IMR-90 (cell line): ENCODE data around the gene FSIP1. TPM values are rescaled to one million over a fixed set of nuclear protein-coding genes. Genes with fewer than 3 reads are reported as not detected.

ENCODE experiments used
- ATAC-seq: fragments of 200-7000 bp; cut with Tn5 transposase; 2 replicates; pipeline ENCODE4 v1.9.1; 2020; ENCODE audit warnings: low read depth, mild to moderate bottlenecking, moderate library complexity
- BruUV-seq: library from RNA; stranded (reverse); fragments of 400-500 nt; replicated peaks from 2 replicates; lab custom pipeline; 2021; lab: Mats Ljungman, UMichigan
- CTCF ChIA-PET: fragments of 300-600 bp; formaldehyde crosslinking; extraction: SDS; loops from one replicate; lab custom pipeline; 2021; ENCODE audit warnings: antibody characterized with exemption; lab: Yijun Ruan, JAX
- POLR2A ChIA-PET: fragments of 300-600 bp; sonication (Branson Sonifier 250); formaldehyde crosslinking; loops from one replicate; lab custom pipeline; 2022; ENCODE audit warnings: antibody characterized with exemption; ENCODE audit not compliant: unreplicated experiment; lab: Charles Lee
- DNase-seq: peaks from one replicate; pipeline ENCODE4 v3.0.0; 2013
- H2AFZ ChIP-seq: replicated peaks from 2 replicates; pipeline ENCODE3; 2013; ENCODE audit warnings: low read length, mild to moderate bottlenecking; ENCODE audit not compliant: poor library complexity
- H2AK5ac ChIP-seq: 2 replicates; pipeline ENCODE4 v1.6.1; 2013; ENCODE audit warnings: low read depth, low read length, inconsistent platforms
- H2AK9ac ChIP-seq: replicated peaks from 2 replicates; pipeline ENCODE3; 2013; ENCODE audit warnings: mild to moderate bottlenecking, low read depth, low read length, moderate library complexity; ENCODE audit not compliant: poor library complexity
- H2BK120ac ChIP-seq: 2 replicates; pipeline ENCODE4 v1.6.1; 2013; ENCODE audit warnings: low read depth, low read length, inconsistent platforms
- H2BK15ac ChIP-seq: 3 replicates; pipeline ENCODE4 v1.6.1; 2013; ENCODE audit warnings: low read depth, low read length, inconsistent platforms
- H2BK20ac ChIP-seq: 2 replicates; pipeline ENCODE4 v1.6.1; 2013; ENCODE audit warnings: low read depth, mild to moderate bottlenecking, inconsistent platforms, low read length, moderate library complexity
- H2BK5ac ChIP-seq: 2 replicates; pipeline ENCODE4 v1.6.1; 2013; ENCODE audit warnings: mild to moderate bottlenecking, low read depth, low read length, inconsistent platforms; ENCODE audit not compliant: poor library complexity, severe bottlenecking
- H3K14ac ChIP-seq: replicated peaks from 2 replicates; pipeline ENCODE4 v1.6.1; 2013; ENCODE audit warnings: low read depth, low read length, inconsistent platforms
- H3K18ac ChIP-seq: 2 replicates; pipeline ENCODE4 v1.6.1; 2013; ENCODE audit warnings: low read depth, low read length, control low read depth
- H3K23ac ChIP-seq: 2 replicates; pipeline ENCODE4 v1.6.1; 2013; ENCODE audit warnings: low read depth, low read length, inconsistent platforms
- H3K27ac ChIP-seq: 2 replicates; pipeline ENCODE4 v1.5.1; 2013; ENCODE audit warnings: mild to moderate bottlenecking, control low read depth, low read length; ENCODE audit not compliant: insufficient read depth
- H3K27me3 ChIP-seq: 2 replicates; pipeline ENCODE4 v1.6.1; 2013; ENCODE audit warnings: low read length; ENCODE audit not compliant: control insufficient read depth, insufficient read depth
- H3K36me3 ChIP-seq: 2 replicates; pipeline ENCODE4 v1.6.1; 2013; ENCODE audit warnings: low read length, mixed read lengths; ENCODE audit not compliant: control insufficient read depth, insufficient read depth
- H3K4ac ChIP-seq: 2 replicates; pipeline ENCODE4 v1.6.1; 2013; ENCODE audit warnings: low read depth, low read length, inconsistent platforms
- H3K4me1 ChIP-seq: 2 replicates; pipeline ENCODE4 v1.6.1; 2013; ENCODE audit warnings: low read length, mixed read lengths; ENCODE audit not compliant: control insufficient read depth, insufficient read depth
- H3K4me2 ChIP-seq: 2 replicates; pipeline ENCODE4 v1.6.1; 2013; ENCODE audit warnings: low read depth, mild to moderate bottlenecking, control low read depth, low read length, moderate library complexity
- H3K4me3 ChIP-seq: 2 replicates; pipeline ENCODE4 v1.5.1; 2013; ENCODE audit warnings: low read depth, mild to moderate bottlenecking, control low read depth, low read length, moderate library complexity; ENCODE audit not compliant: insufficient read depth
- H3K56ac ChIP-seq: 2 replicates; pipeline ENCODE4 v1.6.1; 2013; ENCODE audit warnings: low read length, inconsistent platforms; ENCODE audit not compliant: insufficient read depth; ENCODE audit errors: extremely low read depth
- H3K79me1 ChIP-seq, 2 experiments: 2 replicates each; pipeline ENCODE4 v1.6.1; 2013; ENCODE audit warnings: low read length in 2 of 2, inconsistent platforms in 1 of 2, low read depth in 1 of 2
- H3K9ac ChIP-seq: 2 replicates; pipeline ENCODE4 v1.6.1; 2013; ENCODE audit warnings: low read depth, low read length, control low read depth
- H3K9me1 ChIP-seq: 2 replicates; pipeline ENCODE4 v1.6.1; 2013; ENCODE audit warnings: low read length, inconsistent platforms; ENCODE audit not compliant: insufficient read depth
- H3K9me3 ChIP-seq: 2 replicates; pipeline ENCODE4 v1.6.1; 2013; ENCODE audit warnings: low read length; ENCODE audit not compliant: control insufficient read depth, insufficient read depth
- H4K20me1 ChIP-seq: 2 replicates; pipeline ENCODE4 v1.6.1; 2013; ENCODE audit warnings: low read length, inconsistent platforms; ENCODE audit not compliant: insufficient read depth
- H4K5ac ChIP-seq: 2 replicates; pipeline ENCODE4 v1.6.1; 2013; ENCODE audit warnings: mild to moderate bottlenecking, low read depth, low read length, control low read depth
- H4K8ac ChIP-seq, 2 experiments: 2 replicates each; pipeline ENCODE4 v1.6.1; 2013; ENCODE audit warnings: low read depth in 2 of 2, low read length in 2 of 2, control low read depth in 1 of 2, inconsistent platforms in 1 of 2
- H4K91ac ChIP-seq: 2 replicates; pipeline ENCODE4 v1.6.1; 2013; ENCODE audit warnings: low read depth, low read length, inconsistent platforms; ENCODE audit not compliant: insufficient read depth
- CEBPB ChIP-seq: IDR thresholded peaks from 2 replicates; pipeline ENCODE4 v1.6.1; 2012; ENCODE audit warnings: low read depth, low read length, improper control_type of control experiment
- USF2 ChIP-seq: fragments of 150-350 bp; IDR thresholded peaks from 2 replicates; pipeline ENCODE4 v1.6.1; 2017; ENCODE audit warnings: mild to moderate bottlenecking, antibody characterized with exemption, low read length, low read depth
- WGBS, 2 experiments: methylation state at CpG; one replicate each; pipeline versions ENCODE4 v1.1.5 to v1.1.7; 2013; ENCODE audit warnings: missing lambda C conversion rate in 2 of 2; ENCODE audit not compliant: insufficient read length in 1 of 2; ENCODE audit errors: extremely low coverage in 2 of 2; 5-methylcytosine and 5-hydroxymethylcytosine counted together
- dilution Hi-C: fragments of 300-500 bp; cut with HindIII; formaldehyde crosslinking; loops from one replicate; pipeline ENCODE4 v1.14.3; 2018; ENCODE audit warnings: low sequenced_read_pairs; ENCODE audit not compliant: unreplicated experiment
- in situ Hi-C: fragments of 300-500 bp; cut with MboI; formaldehyde crosslinking; loops from 3 replicates; pipeline ENCODE4 v1.14.3; 2019; ENCODE audit warnings: low sequenced_read_pairs, inconsistent platforms, mixed read lengths
- intact Hi-C: fragments of 100-400 bp; cut with micrococcal nuclease; formaldehyde crosslinking; loops from 2 replicates; pipeline ENCODE4 v1.10.0; 2022
- polyA plus RNA-seq, 3 experiments: library from polyadenylated mRNA; depleted of rRNA; stranded (reverse); fragments of >200 nt; gene quantifications; 2 replicates each; pipeline ENCODE4 v1.2.3, GENCODE V29; 2012; ENCODE audit warnings: low replicate concordance in 1 of 3
- total RNA-seq: library from RNA; depleted of rRNA; stranded (reverse); fragments of >200 nt; gene quantifications from 2 replicates; pipeline ENCODE4 v1.2.3, GENCODE V29; 2012

FSIP1 gene
- total and polyA plus RNA-seq, 2 of the 4 experiments (the other 2 are of a cell fraction): 0.10 to 0.18 TPM

DNA sequence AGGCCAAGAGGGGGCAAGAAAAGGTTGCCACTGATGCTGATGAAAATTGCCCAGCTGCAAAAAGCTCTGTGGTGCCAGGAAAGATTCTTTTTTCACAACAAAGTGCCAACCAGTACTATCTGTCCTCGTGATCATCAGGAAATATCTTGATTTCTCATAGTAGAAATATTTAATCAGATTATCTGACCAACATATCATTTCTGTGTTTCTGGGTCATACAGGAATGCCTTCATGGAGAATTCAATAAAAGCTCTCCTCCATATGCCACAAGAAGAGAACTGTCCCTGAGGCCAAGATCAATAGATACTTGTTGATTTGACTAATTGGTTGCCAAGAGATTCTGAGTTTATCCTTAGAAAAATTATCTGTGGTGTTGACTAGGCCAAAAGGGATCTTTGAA, 63.5 kb downstream of the FSIP1 start:
- no peak overlapping the region for H3K9ac ChIP-seq
- ChIA-PET POLR2A (no interaction called here), CTCF (no interaction called here)
- no CpG with 5 or more reads among the region's 1 CpG for WGBS, 2 experiments
- no peak overlapping the region for H3K4me2 ChIP-seq
- intact Hi-C loops (no loop called here), in situ Hi-C loops (no loop called here), dilution Hi-C loops (no loop called here)
- no peaks in the 10 kb centered on the region for H4K20me1 ChIP-seq
- no peak overlapping the region for H4K5ac ChIP-seq
- TF ChIP-seq USF2: no peak
- no peak for TF ChIP-seq CEBPB
- H2AK5ac ChIP-seq: no peak overlapping the region
- H2BK20ac ChIP-seq: no peak overlapping the region
- no peak overlapping the region for H2BK5ac ChIP-seq
- no peaks in the 10 kb centered on the region for H3K9me3 ChIP-seq
- H3K18ac ChIP-seq: no peak overlapping the region
- H2AK9ac ChIP-seq: no peak overlapping the region
- peaks cover 2% of the 10 kb centered on the region; the same call in 1 of the 2 replicates for H3K4me1 ChIP-seq
- no peak overlapping the region for H3K23ac ChIP-seq
- H3K27ac ChIP-seq: no peak overlapping the region
- no TSS peak for BruUV-seq
- ATAC-seq: no peak
- no peak overlapping the region for H2AFZ ChIP-seq
- H3K36me3 ChIP-seq: no peaks in the 10 kb centered on the region
- no peak overlapping the region for H3K56ac ChIP-seq
- H3K79me1 ChIP-seq: no peaks in the 10 kb centered on the region
- H2BK120ac ChIP-seq: no peak overlapping the region
- H4K8ac ChIP-seq: no peak overlapping the region
- no peak for DNase-seq
- no peak overlapping the region for H2BK15ac ChIP-seq
- H3K9me1 ChIP-seq: peaks cover 7% of the 10 kb centered on the region; the same call in 1 of the 2 replicates
- H3K4me3 ChIP-seq: no peak overlapping the region
- no peak overlapping the region for H3K4ac ChIP-seq
- H3K27me3 ChIP-seq: no peaks in the 10 kb centered on the region
- H4K91ac ChIP-seq: no peak overlapping the region
- H3K14ac ChIP-seq: no peak overlapping the region
